HG03432 (cell line): ENCODE results near the gene ADAP2.
"Not testable (repeated sequence)": the region's sequence is repeated elsewhere in the genome, so short reads cannot be mapped to it uniquely, and the experiment has no call there.

ENCODE experiments used
- ATAC-seq: cut with Tn5 transposase; IDR thresholded peaks from one replicate; pipeline ENCODE4 v1.9.1; 2021; ENCODE audit warnings: mild to moderate bottlenecking, moderate library complexity; ENCODE audit not compliant: unreplicated experiment

ADAP2 gene

GRCh38 chr17:30969989-30970830, 48.5 kb downstream of the ADAP2 start:
- peak; percentile 19 for ATAC-seq

GRCh38 chr17:30970831-30971567, 49.3 kb downstream of the ADAP2 start, which contains the start of gene RNF135:
Gene RNF135, plus strand, starts transcription at chr17:30971039. Its CDS starts 35 bp downstream, at chr17:30971074.
- peak; percentile 68 for ATAC-seq

GRCh38 chr17:30975042-30975820, 53.5 kb downstream of the ADAP2 start:
- no peak for ATAC-seq

GRCh38 chr17:30979919-30980318, 58.2 kb downstream of the ADAP2 start:
- ATAC-seq, result not testable (repeated sequence)

GRCh38 chr17:30981531-30982519, 60.1 kb downstream of the ADAP2 start:
- no peak for ATAC-seq

- ATAC-seq, result no peak
Observed at GRCh38 chr17:30982855-30983254, 61.1 kb downstream of the ADAP2 start.

GRCh38 chr17:30990458-30990857, 68.7 kb downstream of the ADAP2 start:
- ATAC-seq, result no peak

- ATAC-seq, result no peak
Observed at GRCh38 chr17:30992551-30992950, 70.8 kb downstream of the ADAP2 start.

GRCh38 chr17:30995347-30995746, 73.6 kb downstream of the ADAP2 start:
- ATAC-seq, result no peak

- ATAC-seq, result no peak
Observed at GRCh38 chr17:30996486-30996885, 74.7 kb downstream of the ADAP2 start.

GRCh38 chr17:30997270-30997669, 75.5 kb downstream of the ADAP2 start:
- no peak for ATAC-seq

GRCh38 chr17:30997842-30998241, 76.1 kb downstream of the ADAP2 start:
- no peak for ATAC-seq

- ATAC-seq, result no peak
Observed at GRCh38 chr17:31002047-31002446, 80.3 kb downstream of the ADAP2 start.

GRCh38 chr17:31003225-31003866, 81.6 kb downstream of the ADAP2 start:
- ATAC-seq, result no peak

- ATAC-seq, result no peak
Observed at GRCh38 chr17:31004160-31004559, 82.4 kb downstream of the ADAP2 start.

GRCh38 chr17:31007695-31008373, 86.1 kb downstream of the ADAP2 start:
- no peak for ATAC-seq

GRCh38 chr17:31008374-31009041, 86.8 kb downstream of the ADAP2 start:
- peak; percentile 68 for ATAC-seq
